ENCODE measurements around the gene SORCS1. TPM values are rescaled to one million over a fixed set of nuclear protein-coding genes. Genes with fewer than 3 reads are reported as not detected.

Gene SORCS1
- total RNA-seq, 1 donor: not detected

DNA sequence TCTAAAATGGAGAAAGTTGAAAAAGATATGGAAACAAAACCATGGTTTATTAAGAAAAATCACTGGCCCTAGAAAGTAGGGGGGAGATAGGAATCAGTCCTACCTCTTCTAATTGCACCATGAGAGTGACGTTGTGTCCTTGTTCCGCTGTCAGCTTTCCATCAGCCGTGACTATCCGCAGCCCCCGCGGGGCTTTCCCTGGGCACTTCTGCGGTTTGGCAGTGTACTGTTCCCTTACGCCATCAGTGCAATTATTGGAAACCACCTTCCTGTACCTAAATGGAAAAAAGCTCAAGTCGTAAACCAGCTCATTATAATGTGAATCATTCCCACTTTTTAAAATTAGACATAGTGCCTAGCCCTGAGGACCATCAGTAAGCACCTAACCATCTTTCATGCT is 512.2 kb downstream of the SORCS1 start:
- no peak overlapping the region for H3K4me3 ChIP-seq (ENCODE audit: low read depth, low read length)
- TF ChIP-seq CTCF (IDR thresholded peaks at IDR 0.05; ENCODE audit: insufficient read depth, low read depth, low read length): no peak
- DNase-seq (ENCODE audit: low read depth): no peak

DNA sequence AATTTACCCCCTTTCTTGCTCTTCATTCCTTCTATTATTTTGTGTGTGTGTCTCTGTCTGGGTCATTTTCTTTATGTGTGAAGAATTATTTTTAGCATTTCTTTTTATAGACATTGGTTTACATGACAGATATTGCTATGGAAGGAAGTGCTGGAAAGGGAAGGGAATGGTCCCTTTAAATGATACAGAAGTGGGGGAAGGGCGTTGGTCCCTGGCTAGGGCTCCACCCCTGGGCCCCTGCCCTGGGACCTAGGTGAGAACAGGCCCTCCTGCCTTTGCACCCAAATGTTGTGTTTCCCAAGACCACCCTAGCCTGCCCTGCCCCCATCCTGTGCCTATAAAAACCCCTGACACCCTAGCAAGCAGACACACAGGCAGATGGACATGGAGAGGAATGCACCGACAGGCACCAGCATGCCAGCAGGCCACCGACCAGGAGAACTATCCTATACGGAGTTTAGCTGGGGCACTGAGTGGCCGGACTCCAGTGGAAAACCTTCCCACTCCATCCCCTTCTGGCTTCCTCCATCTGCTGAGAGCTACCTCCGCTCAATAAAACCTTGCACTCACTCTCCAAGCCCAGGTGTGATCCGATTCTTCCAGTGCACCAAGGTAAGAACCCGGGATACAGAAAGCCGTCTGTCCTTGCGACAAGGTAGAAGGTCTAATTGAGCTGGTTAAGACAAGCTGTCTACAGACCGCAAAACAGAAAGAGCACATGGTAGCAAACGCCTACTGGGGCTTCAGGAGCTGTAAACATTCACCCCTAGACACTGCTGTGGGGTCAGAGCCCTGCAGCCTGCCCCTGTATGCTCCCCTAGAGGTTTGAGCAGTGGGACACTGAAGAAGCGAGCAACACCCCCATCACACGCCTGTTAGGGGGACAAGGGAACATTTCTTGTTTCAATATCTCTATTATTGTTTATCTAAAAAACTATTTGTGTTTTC is 515.7 kb downstream of the SORCS1 start:
- TF ChIP-seq CTCF (IDR thresholded peaks at IDR 0.05; ENCODE audit: insufficient read depth, low read depth, low read length): no peak
- H3K4me3 ChIP-seq (ENCODE audit: low read depth, low read length): no peak overlapping the region
- DNase-seq (ENCODE audit: low read depth): no peak

DNA sequence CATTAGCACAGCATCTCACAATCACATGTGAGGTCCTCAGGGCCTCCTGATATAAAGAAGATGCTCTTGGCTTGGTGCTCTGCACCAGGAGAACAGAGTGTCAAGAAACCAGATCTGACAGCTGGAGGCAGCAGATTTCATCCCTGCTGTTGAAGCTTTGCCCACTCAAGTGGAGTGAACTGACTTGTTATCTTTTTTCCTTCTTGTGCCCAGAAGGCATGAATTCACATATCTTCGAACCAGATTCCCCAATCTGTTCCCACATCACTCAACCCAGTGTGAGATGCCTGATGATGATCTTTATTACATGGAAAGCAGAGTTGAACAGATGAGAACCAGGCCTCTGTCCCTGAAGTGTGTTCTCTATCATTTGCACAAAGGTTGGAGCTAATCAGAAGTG is 521.0 kb downstream of the SORCS1 start:
- no peak for DNase-seq (ENCODE audit: low read depth)
- H3K4me3 ChIP-seq (ENCODE audit: low read depth, low read length): no peak overlapping the region
- no peak for TF ChIP-seq CTCF (IDR thresholded peaks at IDR 0.05; ENCODE audit: insufficient read depth, low read depth, low read length)

DNA sequence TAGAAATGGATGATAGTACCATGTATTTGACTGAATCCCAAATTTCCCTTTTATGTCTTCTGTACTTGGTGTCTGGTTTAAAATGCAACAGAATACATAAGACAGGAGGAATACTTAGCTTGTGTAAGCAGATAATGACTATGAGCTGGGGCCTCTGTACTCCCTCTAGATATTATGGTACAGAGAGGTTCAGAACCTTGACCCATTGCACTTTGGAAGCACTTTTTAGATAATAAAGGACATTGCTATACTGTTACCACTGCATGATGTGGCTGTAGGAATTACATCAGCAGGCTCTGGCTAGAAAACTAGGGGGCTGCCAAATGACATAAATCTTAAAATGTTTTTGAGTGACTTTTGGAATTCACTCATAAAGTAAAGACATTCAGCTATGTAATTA is 526.6 kb downstream of the SORCS1 start:
- no peak for DNase-seq (ENCODE audit: low read depth)
- H3K4me3 ChIP-seq (ENCODE audit: low read depth, low read length): no peak overlapping the region
- no peak for TF ChIP-seq CTCF (IDR thresholded peaks at IDR 0.05; ENCODE audit: insufficient read depth, low read depth, low read length)

DNA sequence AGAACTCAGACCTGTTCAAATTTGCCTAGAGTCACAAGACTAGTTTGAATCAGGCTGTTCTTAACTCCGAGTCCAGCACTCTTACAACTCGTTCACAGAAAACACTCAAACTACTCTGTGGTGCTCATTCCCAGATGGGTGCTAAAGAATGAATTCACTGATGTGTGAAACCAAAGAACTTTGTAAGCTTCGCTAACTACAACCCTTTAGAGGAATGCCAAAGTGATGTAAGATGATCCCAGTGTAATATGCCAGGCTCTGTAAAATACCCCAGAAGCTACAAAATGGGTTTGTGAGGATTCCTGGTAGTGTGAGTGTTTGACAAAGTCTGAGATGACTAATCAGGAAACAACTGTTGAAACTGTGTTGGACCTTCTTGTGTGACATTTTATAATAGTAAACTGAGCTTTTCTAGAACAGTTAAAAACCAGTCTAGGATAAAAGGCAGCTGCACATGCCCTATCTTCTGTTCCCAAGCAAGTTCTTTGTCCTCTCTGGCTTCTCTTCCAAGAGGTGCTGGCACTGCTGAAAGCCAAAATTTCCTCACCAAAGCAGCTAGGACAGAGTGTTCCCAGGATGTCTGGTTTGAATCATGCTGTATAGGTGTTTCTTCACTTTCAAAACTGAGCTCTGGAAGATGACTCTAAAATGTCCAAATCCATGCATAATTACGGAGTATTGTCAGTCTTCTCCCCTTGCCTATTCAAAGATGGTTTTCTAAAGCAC is 527.6 kb downstream of the SORCS1 start:
- no peak for TF ChIP-seq CTCF (IDR thresholded peaks at IDR 0.05; ENCODE audit: insufficient read depth, low read depth, low read length)
- no peak overlapping the region for H3K4me3 ChIP-seq (ENCODE audit: low read depth, low read length)
- DNase-seq (ENCODE audit: low read depth): no peak

DNA sequence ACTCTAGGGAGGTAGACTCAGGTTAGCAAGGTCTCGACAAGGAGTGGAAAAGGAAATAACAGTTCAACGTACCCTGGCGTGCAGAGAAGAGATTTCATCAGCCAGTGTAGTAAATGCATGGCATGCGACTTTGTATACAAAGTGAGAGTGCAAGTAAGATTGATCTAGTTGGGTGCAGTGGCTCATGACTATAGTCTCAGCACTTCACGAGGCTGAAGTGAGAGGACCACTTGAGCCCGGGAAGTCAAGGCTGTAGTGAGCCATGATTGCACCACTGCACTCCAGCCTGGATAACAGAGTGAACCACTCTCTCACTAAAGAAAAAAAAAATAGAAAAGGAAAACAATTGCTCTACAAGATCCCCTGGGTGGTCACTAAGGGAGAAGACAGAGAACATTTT is 528.6 kb downstream of the SORCS1 start:
- no peak overlapping the region for H3K4me3 ChIP-seq (ENCODE audit: low read depth, low read length)
- no peak for TF ChIP-seq CTCF (IDR thresholded peaks at IDR 0.05; ENCODE audit: insufficient read depth, low read depth, low read length)
- DNase-seq (ENCODE audit: low read depth): no peak
